ENCODE data around the gene ARID3A. TPM values are rescaled to one million over a fixed set of nuclear protein-coding genes. Genes with fewer than 3 reads are reported as not detected.

The ARID3A gene
- total RNA-seq, 1 donor from 2014 or later = 6.6 TPM

DNA sequence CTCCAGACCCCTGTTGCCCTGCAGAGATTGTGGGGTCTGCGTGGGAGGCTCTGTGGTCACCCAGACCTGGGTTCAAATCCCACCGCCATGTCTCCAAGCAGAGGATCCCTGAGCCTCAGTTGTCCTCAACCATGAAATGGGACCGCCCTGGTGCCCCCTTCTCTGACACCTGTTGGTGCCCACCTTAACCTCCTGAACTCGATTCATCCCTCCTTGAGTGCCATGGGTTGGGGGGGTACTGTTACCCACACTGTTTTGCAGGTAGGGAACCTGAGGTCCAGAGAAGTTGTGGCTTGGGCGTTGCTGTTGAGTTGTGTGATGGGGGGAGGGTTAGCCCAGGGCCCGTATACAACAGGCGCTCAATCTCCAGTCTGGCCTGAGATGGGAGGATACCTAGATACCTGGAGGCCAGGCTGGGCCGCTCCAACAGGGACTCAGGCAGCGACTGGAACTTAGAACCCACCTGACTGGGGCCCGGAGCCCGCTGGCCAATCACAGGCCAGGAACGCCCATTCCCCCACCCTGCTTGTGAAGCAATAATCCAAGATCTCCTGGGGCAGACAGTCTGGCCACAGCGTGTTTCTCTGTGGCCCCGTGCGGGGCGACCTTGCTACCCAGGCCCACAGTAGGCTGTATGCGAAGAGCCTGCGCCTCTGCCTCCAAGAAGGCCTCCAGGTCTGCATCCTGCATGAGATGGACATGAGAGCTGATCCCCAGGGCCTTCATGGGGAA lies 2.8 kb downstream of the ARID3A start:
- no peak for DNase-seq (ENCODE audit: low spot score)

DNA sequence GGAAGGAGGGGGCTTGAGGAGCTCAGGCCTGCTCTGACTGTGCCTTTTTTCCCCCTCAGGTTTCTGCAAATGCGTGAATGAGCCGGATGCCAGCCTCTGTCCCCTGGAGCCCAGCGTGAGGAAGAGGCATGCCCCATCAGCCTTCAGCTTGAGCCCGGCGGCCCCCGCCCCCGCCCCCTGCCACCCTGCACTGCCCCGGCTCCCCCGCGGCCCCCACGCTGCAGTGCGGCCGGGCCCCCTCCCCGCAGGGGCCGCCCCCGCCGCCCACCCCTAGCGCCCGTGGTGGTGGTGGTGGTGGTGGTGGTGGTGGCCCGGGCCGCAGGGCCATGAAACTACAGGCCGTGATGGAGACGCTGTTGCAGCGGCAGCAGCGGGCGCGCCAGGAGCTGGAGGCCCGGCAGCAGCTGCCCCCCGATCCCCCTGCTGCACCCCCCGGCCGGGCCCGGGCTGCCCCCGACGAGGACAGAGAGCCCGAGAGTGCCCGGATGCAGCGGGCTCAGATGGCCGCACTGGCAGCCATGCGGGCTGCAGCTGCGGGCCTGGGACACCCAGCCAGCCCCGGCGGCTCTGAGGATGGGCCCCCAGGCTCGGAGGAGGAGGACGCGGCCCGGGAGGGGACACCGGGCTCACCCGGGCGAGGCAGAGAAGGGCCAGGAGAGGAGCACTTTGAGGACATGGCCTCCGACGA lies 3.5 kb downstream of the ARID3A start:
- Mint-ChIP-seq H3K4me3 (ENCODE audit: unreplicated experiment) (no peak overlapping the region), H3K9me3 (ENCODE audit: low read depth) (no peaks in the 10 kb centered on the region), H3K27me3 (ENCODE audit: low read depth) (no peaks in the 10 kb centered on the region), H3K36me3 (ENCODE audit: low read depth) (no peaks in the 10 kb centered on the region), H3K4me1 (ENCODE audit: low read depth) (peaks cover 20% of the 10 kb centered on the region), H3K27ac (ENCODE audit: unreplicated experiment) (no peak overlapping the region)
- TF ChIP-seq, protein P1, sequence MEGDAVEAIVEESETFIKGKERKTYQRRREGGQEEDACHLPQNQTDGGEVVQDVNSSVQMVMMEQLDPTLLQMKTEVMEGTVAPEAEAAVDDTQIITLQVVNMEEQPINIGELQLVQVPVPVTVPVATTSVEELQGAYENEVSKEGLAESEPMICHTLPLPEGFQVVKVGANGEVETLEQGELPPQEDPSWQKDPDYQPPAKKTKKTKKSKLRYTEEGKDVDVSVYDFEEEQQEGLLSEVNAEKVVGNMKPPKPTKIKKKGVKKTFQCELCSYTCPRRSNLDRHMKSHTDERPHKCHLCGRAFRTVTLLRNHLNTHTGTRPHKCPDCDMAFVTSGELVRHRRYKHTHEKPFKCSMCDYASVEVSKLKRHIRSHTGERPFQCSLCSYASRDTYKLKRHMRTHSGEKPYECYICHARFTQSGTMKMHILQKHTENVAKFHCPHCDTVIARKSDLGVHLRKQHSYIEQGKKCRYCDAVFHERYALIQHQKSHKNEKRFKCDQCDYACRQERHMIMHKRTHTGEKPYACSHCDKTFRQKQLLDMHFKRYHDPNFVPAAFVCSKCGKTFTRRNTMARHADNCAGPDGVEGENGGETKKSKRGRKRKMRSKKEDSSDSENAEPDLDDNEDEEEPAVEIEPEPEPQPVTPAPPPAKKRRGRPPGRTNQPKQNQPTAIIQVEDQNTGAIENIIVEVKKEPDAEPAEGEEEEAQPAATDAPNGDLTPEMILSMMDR (IDR thresholded peaks at IDR 0.05) = no peak
- DNase-seq (ENCODE audit: low spot score) = no peak

More for the DNA sequence above, 2.8 kb downstream of the ARID3A start:
- Mint-ChIP-seq H3K27ac (ENCODE audit: unreplicated experiment) (no peak overlapping the region), H3K4me1 (ENCODE audit: low read depth) (peaks cover 14% of the 10 kb centered on the region), H3K27me3 (ENCODE audit: low read depth) (no peaks in the 10 kb centered on the region), H3K4me3 (ENCODE audit: unreplicated experiment) (no peak overlapping the region), H3K36me3 (ENCODE audit: low read depth) (no peaks in the 10 kb centered on the region), H3K9me3 (ENCODE audit: low read depth) (no peaks in the 10 kb centered on the region)
- TF ChIP-seq, protein P1 (IDR thresholded peaks at IDR 0.05) = no peak

DNA sequence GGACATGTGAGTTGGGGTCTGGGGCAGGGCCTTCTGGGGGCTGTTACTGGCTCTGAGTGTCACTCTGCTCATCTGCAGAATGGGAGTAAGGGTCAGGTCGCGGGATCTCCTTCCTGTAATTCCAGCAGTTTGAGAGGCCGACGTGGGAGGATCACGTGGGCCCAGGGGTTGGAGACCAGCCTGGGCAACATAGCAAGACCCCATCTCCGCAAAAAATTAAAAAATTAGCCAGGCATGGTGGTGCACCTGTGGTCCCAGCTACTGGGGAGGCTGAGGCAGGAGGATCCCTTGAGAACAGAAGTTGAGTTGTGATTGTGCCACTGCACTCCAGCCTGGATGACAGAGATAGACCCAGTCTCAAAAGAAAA lies 4.0 kb downstream of the ARID3A start:
- Mint-ChIP-seq H3K27ac (ENCODE audit: unreplicated experiment) (no peak overlapping the region), H3K4me1 (ENCODE audit: low read depth) (peaks cover 25% of the 10 kb centered on the region), H3K9me3 (ENCODE audit: low read depth) (no peaks in the 10 kb centered on the region), H3K4me3 (ENCODE audit: unreplicated experiment) (no peak overlapping the region), H3K27me3 (ENCODE audit: low read depth) (no peaks in the 10 kb centered on the region), H3K36me3 (ENCODE audit: low read depth) (no peaks in the 10 kb centered on the region)
- DNase-seq (ENCODE audit: low spot score) = no peak
- TF ChIP-seq, protein P1 (IDR thresholded peaks at IDR 0.05) = no peak

DNA sequence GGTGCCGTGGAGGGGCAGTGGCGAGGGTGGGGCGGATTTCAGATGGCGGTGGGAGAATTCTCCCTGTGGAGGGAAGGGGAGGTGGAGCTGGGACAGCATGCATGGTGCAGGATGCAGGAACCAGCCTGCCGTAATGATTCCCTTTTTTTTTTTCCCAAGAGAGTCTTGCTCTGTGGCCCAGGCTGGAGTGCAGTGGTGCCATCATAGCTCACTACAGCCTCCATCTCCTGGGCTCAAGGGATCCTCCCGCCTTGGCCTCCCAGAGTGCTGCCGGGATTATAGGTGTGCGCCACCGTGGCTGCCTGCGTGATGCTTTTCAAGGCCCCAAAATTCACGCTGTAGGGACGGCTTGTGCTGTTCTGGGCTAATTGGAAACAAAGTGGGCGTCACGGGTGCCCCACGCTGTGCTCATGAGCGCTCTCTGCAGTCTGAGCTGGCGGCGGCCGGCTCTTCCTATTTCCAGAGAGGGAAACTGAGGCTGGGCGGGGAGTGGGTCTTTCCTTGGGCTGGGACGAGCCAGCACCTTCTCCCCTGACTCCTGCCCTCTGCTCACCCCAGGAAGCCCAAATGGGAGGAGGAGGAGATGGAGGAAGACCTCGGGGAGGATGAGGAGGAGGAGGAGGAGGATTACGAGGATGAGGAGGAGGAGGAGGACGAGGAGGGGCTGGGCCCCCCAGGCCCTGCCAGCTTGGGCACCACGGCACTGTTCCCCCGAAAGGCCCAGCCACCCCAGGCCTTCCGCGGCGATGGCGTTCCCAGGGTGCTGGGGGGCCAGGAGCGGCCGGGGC lies 6.2 kb downstream of the ARID3A start:
- H3K4me1 Mint-ChIP-seq (ENCODE audit: low read depth) = peaks cover 31% of the 10 kb centered on the region
- H3K27ac Mint-ChIP-seq (ENCODE audit: unreplicated experiment) = no peak overlapping the region
- no peaks in the 10 kb centered on the region for H3K36me3 Mint-ChIP-seq (ENCODE audit: low read depth)
- no peak overlapping the region for H3K4me3 Mint-ChIP-seq (ENCODE audit: unreplicated experiment)
- TF ChIP-seq, protein P1 (IDR thresholded peaks at IDR 0.05) = no peak
- no peaks in the 10 kb centered on the region for H3K27me3 Mint-ChIP-seq (ENCODE audit: low read depth)
- no peaks in the 10 kb centered on the region for H3K9me3 Mint-ChIP-seq (ENCODE audit: low read depth)
- no peak for DNase-seq (ENCODE audit: low spot score)
